Adipose tissue (tissue), 3 donors: ENCODE measurements around the gene EEF1A2. TPM values are rescaled to one million over a fixed set of nuclear protein-coding genes. Genes with fewer than 3 reads are reported as not detected.

Source experiments
- H3K27ac ChIP-seq: one replicate; pipeline ENCODE4 v1.5.1; 2013; ENCODE audit warnings: low read depth, low read length
- WGBS, 3 donors: extraction: QIAGEN DNeasy Blood & Tissue Kit; methylation state at CpG; one replicate each; pipeline ENCODE4 v1.1.7; 2013; 5-methylcytosine and 5-hydroxymethylcytosine counted together
- polyA plus RNA-seq, 3 donors: library from polyadenylated mRNA; stranded (reverse); fragments of 200-250 nt; gene quantifications; one replicate each; pipeline ENCODE4 v1.2.3, GENCODE V29; 2013
- donor health status: healthy with polysubstance abuse.
- donor health status: Bipolar disorder and iron deficiency.
- donor health status: healthy.

The EEF1A2 gene
- polyA plus RNA-seq = 10 to 100 TPM in 1 of 3 donors, 1 to 10 TPM in 2; 1.2 to 24.4 (median 3.2) TPM

- 1 to 2% (median 1%) methylated on average over 22 to 56 of the region's 58 CpGs for WGBS, 3 donors
These were observed at the start of gene EEF1A2 for GRCh38 chr20:63498960-63499337. Gene EEF1A2, minus strand, starts transcription at chr20:63499083. Its CDS starts 1,320 bp downstream, at chr20:63497763.

GRCh38 chr20:63548542-63548941 is 49.7 kb upstream of the EEF1A2 start:
- 25 to 46% (median 39%) methylated on average over 11 of the region's 11 CpGs for WGBS, 3 donors
- H3K27ac ChIP-seq = no peak overlapping the region

More at GRCh38 chr20:63498960-63499337, at the start of gene EEF1A2:
- no peak within 1 kb of the TSS for H3K27ac ChIP-seq

- no peak within 1 kb of the TSS for H3K27ac ChIP-seq
- 48 to 56% (median 52%) methylated on average over 31 to 35 of the region's 35 CpGs for WGBS, 3 donors
These were observed 49.0 kb upstream of the EEF1A2 start, which contains the start of gene SRMS for GRCh38 chr20:63547725-63548480. Gene SRMS, minus strand, starts transcription at chr20:63547749. Its CDS starts 286 bp downstream, at chr20:63547463.

- no peak overlapping the region for H3K27ac ChIP-seq
These were observed 48.3 kb upstream of the EEF1A2 start for GRCh38 chr20:63546956-63547724.

GRCh38 chr20:63546256-63546955 is 47.5 kb upstream of the EEF1A2 start:
- WGBS, 3 donors = 73 to 78% (median 77%) methylated on average over 19 to 20 of the region's 20 CpGs
- H3K27ac ChIP-seq = no peak overlapping the region

More at GRCh38 chr20:63546956-63547724, 48.3 kb upstream of the EEF1A2 start:
- WGBS, 3 donors = 44 to 60% (median 60%) methylated on average over 58 of the region's 58 CpGs

- H3K27ac ChIP-seq = no peak overlapping the region
- WGBS, 3 donors = 57 to 64% (median 60%) methylated on average over 6 of the region's 6 CpGs
These were observed 46.9 kb upstream of the EEF1A2 start for GRCh38 chr20:63545814-63546213.

- WGBS, 3 donors = 70 to 77% (median 73%) methylated on average over 19 of the region's 19 CpGs
These were observed 46.2 kb upstream of the EEF1A2 start for GRCh38 chr20:63544958-63545516.

GRCh38 chr20:63544241-63544957 is 45.5 kb upstream of the EEF1A2 start:
- 61 to 75% (median 70%) methylated on average over 26 to 27 of the region's 27 CpGs for WGBS, 3 donors
- no peak overlapping the region for H3K27ac ChIP-seq

More at GRCh38 chr20:63544958-63545516, 46.2 kb upstream of the EEF1A2 start:
- H3K27ac ChIP-seq = no peak overlapping the region

- WGBS, 3 donors = 89 to 93% (median 90%) methylated on average over 6 of the region's 6 CpGs
These were observed 44.9 kb upstream of the EEF1A2 start for GRCh38 chr20:63543733-63544132.

GRCh38 chr20:63543131-63543530 is 44.2 kb upstream of the EEF1A2 start:
- no peak overlapping the region for H3K27ac ChIP-seq
- WGBS, 3 donors = 88 to 95% (median 90%) methylated on average over 10 of the region's 10 CpGs

More at GRCh38 chr20:63543733-63544132, 44.9 kb upstream of the EEF1A2 start:
- H3K27ac ChIP-seq = no peak overlapping the region

GRCh38 chr20:63542696-63543095 is 43.8 kb upstream of the EEF1A2 start:
- no peak overlapping the region for H3K27ac ChIP-seq
- 73 to 80% (median 79%) methylated on average over 10 of the region's 10 CpGs for WGBS, 3 donors

- WGBS, 3 donors = 71 to 86% (median 83%) methylated on average over 31 to 36 of the region's 36 CpGs
These were observed 43.2 kb upstream of the EEF1A2 start for GRCh38 chr20:63542031-63542559.

GRCh38 chr20:63541371-63541770 is 42.5 kb upstream of the EEF1A2 start:
- H3K27ac ChIP-seq = no peak overlapping the region
- 85 to 93% (median 88%) methylated on average over 28 of the region's 28 CpGs for WGBS, 3 donors

More at GRCh38 chr20:63542031-63542559, 43.2 kb upstream of the EEF1A2 start:
- no peak overlapping the region for H3K27ac ChIP-seq

GRCh38 chr20:63540417-63541186 is 41.7 kb upstream of the EEF1A2 start:
- no peak overlapping the region for H3K27ac ChIP-seq
- 66 to 78% (median 70%) methylated on average over 36 to 49 of the region's 49 CpGs for WGBS, 3 donors

- WGBS, 3 donors = 88 to 91% (median 90%) methylated on average over 29 of the region's 29 CpGs
- H3K27ac ChIP-seq = no peak overlapping the region
These were observed 40.8 kb upstream of the EEF1A2 start for GRCh38 chr20:63539441-63540370.

- 68 to 74% (median 70%) methylated on average over 12 of the region's 12 CpGs for WGBS, 3 donors
- H3K27ac ChIP-seq = no peak overlapping the region
These were observed 40.2 kb upstream of the EEF1A2 start for GRCh38 chr20:63539092-63539430.
